ACHN (cell line): ENCODE results near the gene RAC2.
A peak's percentile ranks its signal among the peaks of the same experiment; 100 is the strongest.

Source experiments
- DNase-seq: peaks from one replicate; pipeline ENCODE4 v3.0.0-alpha.2; 2015
- in situ Hi-C: cut with HindIII; loops from 2 replicates; pipeline ENCODE4 v1.10.0; 2017; ENCODE audit warnings: low sequenced_read_pairs, low pct_ligation_motif_present, low pct_unique_long_range_greater_than_20kb

Gene RAC2

DNA sequence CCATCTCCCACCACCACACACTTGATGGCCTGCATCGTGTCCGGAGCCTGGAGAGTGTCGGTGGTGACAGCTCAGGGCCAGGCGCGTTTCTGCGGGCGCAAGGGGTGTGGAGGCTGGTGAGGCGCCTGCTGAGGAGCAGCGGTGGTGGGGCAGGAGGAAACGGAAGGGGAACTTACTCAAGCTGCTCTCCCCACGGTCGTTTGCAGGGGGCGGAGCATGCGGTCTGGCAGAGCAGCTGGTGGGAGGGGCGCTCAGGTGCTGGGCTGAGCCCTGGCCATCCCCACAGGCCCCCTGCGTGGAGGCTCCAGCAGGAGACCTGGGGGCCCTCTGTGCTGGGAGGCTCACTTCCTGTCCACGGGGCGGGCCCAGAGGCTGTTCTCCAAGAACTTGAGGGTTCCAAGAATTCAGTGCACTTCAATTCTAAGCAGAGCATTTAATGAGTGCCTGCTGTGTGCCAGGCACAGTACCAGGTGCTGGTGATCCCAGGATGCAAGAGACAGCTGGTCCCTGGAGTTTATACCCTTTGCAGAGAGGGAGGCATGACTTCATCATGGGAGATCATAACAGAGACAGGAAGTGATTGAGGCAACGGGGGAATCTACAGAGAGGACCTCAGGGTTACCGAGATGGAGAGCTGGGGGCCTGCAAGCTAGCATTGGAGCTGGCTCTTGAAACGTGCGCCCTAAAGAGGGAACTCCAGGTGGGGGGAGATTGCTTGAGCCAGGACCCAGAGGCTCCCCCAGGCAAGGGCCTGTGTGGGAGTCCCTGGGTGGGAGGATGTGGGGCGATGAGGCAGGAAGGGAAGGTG, at the start of gene RAC2:
TSS of gene RAC2 (minus strand) at position 156 of the 808 bp plus-strand sequence. CDS start at position 35, 121 bp downstream.
- DNase-seq, result peak; percentile 80

DNA sequence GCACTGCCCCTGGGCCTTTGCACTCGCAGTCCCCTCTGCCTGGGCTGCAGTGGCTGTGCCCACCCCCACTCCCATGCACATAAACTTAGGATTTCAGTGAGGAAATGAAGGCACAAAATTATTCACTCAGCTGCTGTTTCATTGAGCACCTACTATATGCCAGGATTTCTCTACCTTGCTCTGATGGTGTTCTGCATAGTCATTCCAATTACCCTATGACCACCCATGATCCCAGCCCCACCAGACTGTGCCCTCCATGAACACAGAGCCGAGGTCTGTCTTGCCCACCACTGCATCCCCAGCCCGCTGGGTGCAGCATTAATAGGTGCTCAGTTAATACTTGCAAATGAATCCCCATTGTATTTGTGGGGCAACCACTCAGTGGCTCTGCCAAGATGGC, 49.1 kb upstream of the RAC2 start:
- in situ Hi-C loops, result no loop called here

More for the DNA sequence above, at the start of gene RAC2:
- in situ Hi-C loops, result no loop called here

DNA sequence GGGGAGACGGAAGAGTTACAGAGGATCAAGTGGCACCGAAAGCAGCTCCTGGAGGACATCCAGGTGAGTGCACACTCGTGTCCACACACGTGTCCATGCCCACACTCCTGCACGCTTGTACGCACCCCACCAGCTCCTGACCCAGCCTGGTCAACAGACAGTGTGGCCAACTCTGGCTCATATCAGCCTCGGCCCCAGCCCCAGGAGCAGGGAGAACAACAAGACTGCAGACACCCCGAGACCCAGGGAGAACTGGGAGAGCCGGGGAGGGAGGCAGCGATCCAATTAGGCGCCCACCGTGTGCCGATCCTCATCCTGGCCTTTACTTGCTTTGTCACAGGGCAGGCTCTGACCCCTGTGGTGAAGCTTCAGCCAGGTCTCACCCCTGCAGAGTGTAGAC, 48.6 kb upstream of the RAC2 start:
- DNase-seq, result no peak
- in situ Hi-C loops, result no loop called here

More for the DNA sequence above, 49.1 kb upstream of the RAC2 start:
- no peak for DNase-seq

DNA sequence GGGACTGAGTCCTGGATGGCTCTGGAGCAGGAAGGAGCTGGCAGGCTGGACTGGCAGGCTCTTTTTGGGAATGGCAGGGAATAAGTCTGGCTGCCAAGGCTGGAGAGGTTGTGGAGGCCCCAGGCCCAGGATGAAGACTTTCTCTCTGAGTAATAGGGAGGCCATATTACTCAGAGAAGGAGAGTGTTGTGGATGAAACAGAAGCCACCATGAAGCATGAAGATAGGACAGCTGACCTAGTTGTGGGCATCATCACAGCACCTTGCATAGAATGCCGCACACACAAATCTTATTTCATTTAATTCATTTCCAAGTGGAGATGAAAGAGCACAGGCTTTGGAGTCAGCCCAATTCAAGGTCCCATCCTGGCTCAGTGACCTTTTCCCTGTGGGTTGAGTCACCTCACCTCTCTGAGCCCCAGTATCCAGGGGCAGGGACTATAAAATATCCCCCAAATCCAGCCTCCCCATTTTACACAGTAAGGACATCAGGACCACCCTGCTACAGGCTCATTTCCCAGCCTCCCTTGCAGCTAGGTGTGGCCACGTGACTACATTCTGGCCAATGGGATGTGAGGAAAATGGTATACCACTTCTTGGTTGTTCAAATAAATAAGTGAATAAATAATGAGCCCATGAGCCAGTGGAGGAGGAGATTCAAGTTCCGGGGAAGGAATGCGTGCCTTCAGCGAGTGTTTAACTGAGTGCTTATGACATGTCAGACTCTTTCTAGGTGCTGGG, 47.7 kb upstream of the RAC2 start:
- DNase-seq, result no peak
- in situ Hi-C loops, result no loop called here

DNA sequence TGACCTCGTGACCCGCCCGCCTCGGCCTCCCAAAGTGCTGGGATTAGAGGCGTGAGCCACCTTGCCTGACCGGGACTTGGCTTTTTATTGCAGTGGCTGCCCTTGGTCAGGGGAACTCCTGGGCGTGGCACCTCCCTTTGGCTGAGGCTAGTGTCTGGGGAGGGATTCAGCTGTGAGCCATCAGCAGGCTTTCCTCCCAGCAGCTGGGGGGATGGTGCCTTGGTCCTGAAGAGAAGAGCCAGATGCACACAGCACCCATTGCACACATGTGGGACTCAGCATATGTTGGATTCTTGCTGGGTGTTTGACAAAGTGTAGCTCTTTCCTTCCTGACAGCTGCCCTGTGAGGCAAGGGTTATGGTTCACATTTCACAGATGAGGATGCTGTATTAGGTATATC, 46.7 kb upstream of the RAC2 start:
- in situ Hi-C loops, result no loop called here
- DNase-seq, result no peak

DNA sequence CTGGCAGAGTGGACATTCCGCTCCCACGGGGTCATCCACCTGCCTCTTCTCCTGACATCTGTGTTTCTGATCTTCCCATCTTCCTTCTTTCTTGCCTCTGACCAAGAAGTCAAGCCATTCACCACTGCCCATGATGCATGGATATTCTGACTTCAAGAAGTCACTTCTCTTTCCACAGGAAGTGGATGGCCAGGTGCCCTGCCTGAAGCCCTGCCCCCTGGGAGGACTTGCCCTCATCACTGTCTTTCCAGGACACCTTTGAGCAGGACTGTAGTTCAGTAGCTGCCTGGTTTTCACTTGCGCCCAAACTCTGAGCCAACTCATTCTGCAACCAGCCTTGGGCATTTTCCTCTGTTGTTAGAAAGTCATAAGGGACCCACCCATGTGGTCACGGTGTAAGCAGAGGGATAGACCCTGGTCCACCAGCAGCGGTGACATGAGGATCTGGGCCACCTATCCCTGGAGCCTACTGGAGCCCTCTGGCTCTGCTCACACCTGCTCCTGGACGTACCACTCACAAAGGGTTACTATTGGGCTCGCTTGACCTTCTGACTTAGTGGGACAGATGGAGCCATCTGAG, 45.2 kb upstream of the RAC2 start:
- in situ Hi-C loops, result no loop called here
- no peak for DNase-seq

DNA sequence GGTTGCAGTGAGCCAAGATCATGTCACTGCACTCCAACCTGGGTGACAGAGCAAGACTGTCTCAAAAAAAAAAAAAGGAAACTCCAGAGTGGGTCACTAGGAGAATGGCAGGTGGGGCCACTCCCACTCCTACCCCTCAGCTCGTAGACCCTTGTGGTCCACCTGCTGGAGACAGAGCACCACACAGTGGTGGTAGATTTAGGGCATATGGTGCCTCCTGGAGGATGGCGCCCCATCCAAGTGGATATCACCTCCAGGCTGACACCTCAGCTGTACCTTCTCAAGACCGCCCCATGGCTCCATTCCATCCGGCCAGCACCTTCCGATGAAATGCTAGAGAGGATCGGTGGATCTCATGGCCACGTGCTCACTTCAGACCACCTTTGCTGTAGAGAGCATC, 44.5 kb upstream of the RAC2 start:
- in situ Hi-C loops, result no loop called here
- DNase-seq, result no peak

DNA sequence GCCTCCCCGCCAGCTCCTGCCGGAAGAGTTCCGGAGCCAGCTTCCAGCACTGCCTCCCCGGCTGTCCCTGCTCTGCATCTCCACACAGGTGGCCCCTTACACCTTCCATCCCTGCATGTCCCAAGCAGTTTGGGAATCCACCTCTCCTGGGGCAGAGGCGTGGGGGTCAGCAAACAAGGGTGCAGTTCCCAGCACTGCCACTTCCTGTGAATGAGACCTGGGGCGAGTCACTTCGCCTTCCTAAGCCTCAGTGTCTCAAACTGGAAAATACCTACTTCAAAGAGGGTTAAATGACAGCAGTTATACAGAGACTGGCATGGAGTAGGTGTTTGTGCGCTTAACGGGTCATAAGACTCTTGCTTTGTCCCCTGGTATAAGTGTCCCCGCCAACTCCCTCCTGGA, 43.5 kb upstream of the RAC2 start:
- in situ Hi-C loops, result no loop called here
- no peak for DNase-seq

DNA sequence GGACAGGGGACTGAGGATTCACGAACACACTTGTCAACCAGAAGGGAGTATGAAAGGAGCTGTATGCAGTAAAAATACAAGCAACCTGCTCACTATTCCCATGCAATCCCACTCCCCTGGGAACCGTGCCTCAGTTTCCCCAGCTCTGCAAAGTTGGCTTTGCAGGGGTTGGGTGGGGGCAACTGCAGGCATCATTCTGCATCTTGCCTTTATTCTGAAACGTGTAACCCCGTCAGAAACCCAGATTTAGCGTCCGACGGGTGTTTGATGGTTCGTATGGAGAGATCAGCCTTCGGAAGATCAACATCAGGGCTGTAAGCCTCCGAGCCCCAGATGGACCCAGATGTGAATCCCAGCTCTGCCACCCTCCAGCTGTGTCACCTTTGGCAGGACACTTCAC, 41.9 kb upstream of the RAC2 start:
- no peak for DNase-seq
- in situ Hi-C loops, result no loop called here

DNA sequence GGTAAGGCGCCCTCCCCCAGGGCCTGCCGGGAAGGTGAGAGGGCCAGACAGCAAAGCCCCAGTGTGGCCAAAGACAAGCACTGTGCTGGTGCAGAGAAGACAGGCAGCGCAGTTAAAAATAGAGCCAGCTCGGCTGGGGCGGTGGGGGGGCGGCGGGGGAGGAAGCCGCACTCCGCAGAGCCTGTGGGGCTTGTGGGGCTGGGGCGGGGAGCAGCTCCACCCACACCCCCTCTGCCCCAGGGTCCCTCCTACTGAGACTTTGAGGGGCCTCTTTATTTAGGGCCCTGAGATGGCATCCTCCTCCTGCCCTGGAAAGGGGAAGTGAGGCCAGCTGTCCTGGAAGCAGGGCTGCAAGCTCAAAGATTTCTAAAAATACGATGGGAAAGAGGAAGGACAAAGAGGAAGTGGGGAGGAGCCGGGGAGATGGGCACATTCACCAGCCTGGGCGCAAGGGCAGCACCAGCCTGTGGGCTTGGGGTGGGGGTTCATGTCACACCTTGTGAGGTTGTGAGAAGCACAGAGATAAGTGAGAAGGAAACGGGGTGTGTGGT, 40.8 kb upstream of the RAC2 start:
- no peak for DNase-seq
- in situ Hi-C loops, result no loop called here

DNA sequence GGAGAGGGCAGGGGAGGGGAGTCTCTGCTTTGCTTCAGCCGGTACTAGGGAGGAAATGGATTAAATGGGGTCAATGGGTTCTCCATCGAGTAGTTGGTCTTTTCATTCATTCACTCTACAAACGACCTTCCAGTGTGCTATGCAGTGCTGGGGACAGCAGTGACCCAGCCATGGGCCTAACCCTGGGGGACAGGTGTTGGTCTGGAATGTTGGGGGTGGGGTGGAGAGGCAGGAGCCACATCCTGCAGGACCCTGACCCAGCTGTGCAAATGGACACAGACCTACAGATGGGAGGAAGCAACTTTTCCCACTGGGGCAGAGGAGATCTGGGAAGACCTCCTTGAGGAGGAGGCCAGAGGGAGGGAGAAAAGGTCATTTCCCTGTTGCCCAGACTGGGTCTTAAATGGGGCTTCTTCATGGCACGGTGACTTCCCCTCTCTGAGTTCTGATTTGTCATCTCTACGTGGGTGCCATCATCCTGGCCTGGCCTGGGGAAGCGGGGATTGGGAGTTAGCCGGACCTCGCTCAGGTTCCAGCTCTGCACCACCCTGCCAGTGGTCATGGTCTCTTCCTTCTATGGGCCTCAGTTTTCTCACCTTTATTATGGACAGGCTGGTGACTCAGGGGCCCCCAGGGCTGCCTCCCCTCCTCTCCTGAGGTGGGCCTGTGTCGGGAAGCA, 40.2 kb upstream of the RAC2 start:
- in situ Hi-C loops, result no loop called here
- no peak for DNase-seq

DNA sequence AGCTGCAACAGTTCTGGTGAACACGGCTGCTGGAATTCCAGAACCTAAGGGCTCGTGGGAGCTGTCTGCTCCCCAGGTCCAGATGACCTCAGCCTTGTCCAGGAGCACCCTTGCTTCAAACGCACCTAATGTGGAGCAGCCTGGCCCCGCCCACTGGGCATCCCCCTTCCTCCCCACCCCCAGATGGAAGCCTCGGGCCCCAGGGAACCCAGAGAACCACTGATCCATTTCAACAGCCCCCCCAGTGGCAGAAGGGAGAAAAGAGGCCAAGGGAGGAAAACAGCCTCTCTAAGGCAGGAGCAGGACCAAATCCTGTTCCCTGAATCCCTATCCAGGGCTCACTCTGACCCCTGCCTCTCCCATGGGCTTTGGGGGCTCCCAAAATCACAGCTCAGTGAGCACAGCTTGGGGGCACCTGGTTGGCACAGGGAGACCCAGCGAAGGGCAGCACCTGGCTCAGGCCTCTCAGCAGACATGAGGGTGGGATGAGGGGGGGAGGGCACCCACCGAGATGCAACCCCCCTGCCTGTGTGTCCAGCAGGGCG, 39.4 kb upstream of the RAC2 start:
- in situ Hi-C loops, result no loop called here
- DNase-seq, result no peak

DNA sequence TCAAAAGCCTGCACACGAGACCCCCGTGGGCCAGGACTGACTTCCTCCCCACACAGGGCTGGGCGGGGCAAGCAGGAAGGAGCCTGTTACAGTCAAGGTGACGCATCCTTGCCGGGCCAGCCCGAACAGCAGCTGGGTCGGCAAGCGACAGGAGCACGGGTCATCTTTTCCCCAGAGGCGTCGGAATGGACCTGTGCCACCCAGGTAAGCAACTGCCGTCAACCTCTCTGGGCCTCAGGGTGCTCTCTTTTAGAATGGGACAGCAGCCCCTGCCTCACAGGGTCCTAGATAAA, 38.3 kb upstream of the RAC2 start, which contains the start of gene CYTH4:
TSS of gene CYTH4 (plus strand) at position 124 of the 293 bp plus-strand sequence. CDS start at position 186, 62 bp downstream.
- no peak for DNase-seq
- in situ Hi-C loops, result no loop called here

DNA sequence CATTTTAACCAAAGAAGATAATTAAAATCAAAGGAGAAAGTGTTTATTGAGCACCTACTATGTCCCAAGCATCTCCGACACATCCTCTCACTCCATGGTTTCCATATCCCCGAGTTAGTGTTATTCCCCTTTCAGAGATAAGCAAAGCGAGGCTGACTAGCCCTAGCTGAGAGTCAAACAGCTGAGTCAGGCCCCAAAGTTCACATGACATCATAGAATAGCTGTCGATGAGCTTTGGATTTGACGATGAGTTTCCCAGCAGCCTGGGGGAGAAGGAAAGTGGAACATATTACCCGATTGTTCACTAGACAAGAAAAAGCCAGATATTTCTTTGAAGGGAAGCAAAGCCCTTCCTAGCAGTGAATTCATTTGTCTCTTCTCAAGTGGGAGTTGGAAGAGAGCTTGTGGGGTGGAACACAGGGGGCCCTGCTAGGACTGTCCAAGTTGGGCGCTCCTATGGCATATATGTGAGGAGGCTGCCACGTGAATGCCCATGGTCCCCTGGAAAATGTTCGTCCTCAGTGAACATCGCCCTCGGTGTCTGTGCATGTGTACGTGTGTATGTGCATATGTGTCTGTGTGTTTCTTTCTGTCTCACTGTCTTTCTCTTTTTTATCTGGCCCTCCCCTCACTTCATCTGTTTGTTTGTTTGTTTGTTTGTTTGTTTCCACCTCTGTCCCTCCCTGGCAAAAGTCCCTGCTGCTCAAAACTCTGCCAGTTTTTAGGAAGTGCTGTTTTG, 37.7 kb upstream of the RAC2 start:
- DNase-seq, result no peak
- in situ Hi-C loops, result no loop called here

DNA sequence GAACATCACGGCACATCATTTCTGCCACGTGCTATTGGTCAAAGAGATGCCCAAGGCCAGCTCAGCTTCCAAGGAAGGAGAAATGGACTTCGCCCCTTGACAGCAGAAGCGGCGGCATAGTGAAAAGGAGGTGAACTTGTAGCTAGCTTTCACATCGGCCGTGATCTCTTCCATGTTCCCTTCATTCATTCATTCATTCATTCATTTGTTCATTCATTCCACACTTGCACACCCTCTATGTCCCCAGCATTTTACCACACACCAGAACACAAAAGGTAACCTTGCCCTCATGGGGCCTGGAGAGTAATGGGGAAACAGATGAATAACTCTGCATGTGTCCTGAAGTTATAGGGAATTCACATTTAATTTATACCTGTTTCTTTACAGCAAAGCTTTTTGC, 37.1 kb upstream of the RAC2 start:
- DNase-seq, result no peak
- in situ Hi-C loops, result no loop called here

DNA sequence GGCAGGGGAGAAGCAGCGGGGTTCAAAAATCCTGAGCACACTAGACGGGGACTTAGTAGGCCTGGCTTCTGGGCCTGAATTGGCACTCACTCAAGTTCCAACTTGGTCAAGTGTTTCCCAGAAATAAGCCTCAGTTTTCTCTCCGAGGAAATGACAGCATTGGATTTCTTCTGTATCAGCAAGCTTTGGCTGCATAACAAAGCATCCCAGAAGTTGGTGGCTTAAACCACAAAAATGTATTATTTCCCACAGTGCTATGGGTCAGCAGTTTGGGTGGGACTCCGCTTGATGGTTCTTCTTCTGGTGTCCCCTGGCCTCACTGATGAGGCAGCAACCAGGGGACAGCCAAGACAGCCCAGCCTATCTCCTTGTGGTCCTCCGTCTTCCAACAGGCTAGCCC, 36.6 kb upstream of the RAC2 start:
- DNase-seq, result no peak
- in situ Hi-C loops, result no loop called here

DNA sequence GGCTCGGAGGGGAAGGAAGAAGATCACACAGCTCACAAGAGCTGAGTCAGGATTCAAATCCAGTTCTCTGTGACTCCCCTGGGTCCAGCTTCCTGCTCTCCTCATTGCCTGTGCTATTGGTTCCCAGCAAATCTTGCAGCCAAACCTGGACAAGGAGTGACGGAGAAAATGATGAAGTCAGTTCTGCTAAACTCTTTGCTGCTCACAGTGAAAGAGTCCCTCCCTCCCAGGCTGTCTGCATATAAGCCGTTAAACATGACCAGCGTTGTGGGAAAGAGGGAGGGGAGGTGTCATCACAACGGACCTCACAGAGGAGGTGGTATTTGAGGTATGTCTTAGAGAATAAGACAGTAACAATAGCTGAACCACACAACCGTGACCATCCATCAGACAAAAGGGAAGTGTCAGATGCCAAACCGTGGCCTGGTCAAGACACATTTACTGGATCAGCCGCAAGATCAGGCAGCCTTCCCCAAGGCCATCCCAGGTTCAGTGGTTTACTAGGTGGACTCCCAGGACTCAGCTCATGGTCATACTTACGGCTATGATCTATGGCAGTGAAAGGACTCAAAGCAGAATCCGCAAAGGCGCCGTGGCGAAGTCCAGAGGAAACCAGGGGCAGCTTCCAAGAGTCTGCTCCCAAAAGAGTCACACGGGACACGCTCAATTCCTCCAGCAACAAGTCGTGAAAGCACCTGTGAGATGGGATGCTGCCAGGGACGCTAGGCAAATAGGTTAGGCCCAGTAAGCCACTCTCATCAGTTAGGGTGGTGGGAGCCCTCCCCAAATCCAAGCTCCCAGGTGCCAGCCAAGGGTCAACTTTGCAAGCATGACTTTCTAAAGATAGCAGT, 35.5 kb upstream of the RAC2 start:
- DNase-seq, result no peak
- in situ Hi-C loops, result no loop called here
